K562 (cell line): Measurements from ENCODE around the gene BGLAP. TPM values are rescaled to one million over a fixed set of nuclear protein-coding genes. Genes with fewer than 3 reads are reported as not detected.

Experiments
- ATAC-seq: fragments of 200-7000 bp; cut with Tn5 transposase; 3 replicates; pipeline ENCODE4 v1.9.1; 2020; ENCODE audit warnings: moderate library complexity
- BruUV-seq: library from RNA; stranded (reverse); fragments of 400-500 nt; replicated peaks from 2 replicates; lab custom pipeline; 2021; lab: Mats Ljungman, UMichigan
- CTCF ChIA-PET: fragments of 300-600 bp; formaldehyde crosslinking; extraction: SDS; loops from one replicate; lab custom pipeline; 2021; ENCODE audit warnings: low intra/inter-chr PET ratio; lab: Yijun Ruan, JAX
- POLR2A ChIA-PET: fragments of 300-600, 350-650 bp; sonication (Branson Sonifier 250); formaldehyde crosslinking; extraction: SDS; loops from one replicate; lab custom pipeline; 2021; ENCODE audit warnings: antibody characterized with exemption, inconsistent platforms; lab: Yijun Ruan, JAX
- DNase-seq, 4 experiments: peaks; one replicate each; pipeline versions ENCODE4 v3.0.0 to v3.0.0-alpha.2; 2011 to 2018; ENCODE audit warnings: low spot score in 3 of 4, mixed read lengths in 3 of 4; ENCODE audit errors: extremely low read depth in 1 of 4
- FAIRE-seq: peaks from 2 replicates; lab custom pipeline; 2011; peaks lifted over from hg19 to GRCh38; lab: Jason Lieb, UNC
- H2AFZ ChIP-seq: 2 replicates; pipeline ENCODE4 v1.6.0; 2011; ENCODE audit warnings: low read depth, low read length, control low read depth, inconsistent platforms
- H3K27ac ChIP-seq: fragments of 200-600 bp; 3 replicates; pipeline ENCODE4 v1.8.0; 2011; ENCODE audit warnings: low read depth, mild to moderate bottlenecking, control low read depth, inconsistent platforms, low read length, moderate library complexity, mixed read lengths; ENCODE audit errors: extremely low read depth
- H3K27me3 ChIP-seq, 2 experiments: fragments of 300-600 bp in 1 of 2; 2 replicates in 1 of 2; 3 replicates in 1 of 2; pipeline versions ENCODE4 v1.6.0 to v1.8.0; 2011; ENCODE audit warnings: inconsistent platforms in 2 of 2, low read length in 2 of 2, mild to moderate bottlenecking in 1 of 2, mixed read lengths in 1 of 2, moderate library complexity in 1 of 2; ENCODE audit not compliant: control insufficient read depth in 2 of 2, insufficient read depth in 2 of 2
- H3K36me3 ChIP-seq: fragments of 300-600 bp; 3 replicates; pipeline ENCODE4 v1.8.0; 2011; ENCODE audit warnings: mild to moderate bottlenecking, low read length, inconsistent platforms; ENCODE audit not compliant: control insufficient read depth, insufficient read depth
- H3K4me1 ChIP-seq, 2 experiments: fragments of 200-600 bp in 1 of 2; replicated peaks in 1 of 2; 2 replicates in 1 of 2; 3 replicates in 1 of 2; pipeline versions ENCODE4 v1.5.1 to v1.8.0; 2011; ENCODE audit warnings: inconsistent platforms in 2 of 2, low read length in 2 of 2, mild to moderate bottlenecking in 1 of 2, mixed read lengths in 1 of 2, moderate library complexity in 1 of 2; ENCODE audit not compliant: control insufficient read depth in 2 of 2, insufficient read depth in 2 of 2
- H3K4me2 ChIP-seq: 2 replicates; pipeline ENCODE4 v1.6.1; 2011; ENCODE audit warnings: low read length, control low read depth, inconsistent platforms, mixed read lengths; ENCODE audit not compliant: insufficient read depth
- H3K4me3 ChIP-seq: fragments of 200-600 bp; sonication (generic), shearing (Covaris generic); 2 replicates; pipeline ENCODE4 v1.5.1; 2016; ENCODE audit warnings: control low read depth, inconsistent platforms
- H3K79me2 ChIP-seq: fragments of 200-600 bp; 3 replicates; pipeline ENCODE4 v1.8.0; 2011; ENCODE audit warnings: low read length, inconsistent platforms; ENCODE audit not compliant: control insufficient read depth, insufficient read depth
- H3K9ac ChIP-seq, 2 experiments: 2 replicates each; pipeline versions ENCODE4 v1.6.0 to v1.6.1; 2011; ENCODE audit warnings: low read depth in 2 of 2, low read length in 2 of 2, control low read depth in 1 of 2, inconsistent platforms in 1 of 2, mild to moderate bottlenecking in 1 of 2, mixed read lengths in 1 of 2; ENCODE audit not compliant: insufficient read depth in 1 of 2
- H3K9me1 ChIP-seq: one replicate; pipeline ENCODE4 v1.6.0; 2011; ENCODE audit warnings: inconsistent platforms, mild to moderate bottlenecking, low read length, moderate library complexity; ENCODE audit not compliant: control insufficient read depth, insufficient read depth
- H3K9me3 ChIP-seq: replicated peaks from 2 replicates; pipeline ENCODE4 v1.5.1; 2011; ENCODE audit warnings: low read depth, low read length, inconsistent platforms; ENCODE audit not compliant: control insufficient read depth, insufficient read depth
- H4K20me1 ChIP-seq: replicated peaks from 2 replicates; pipeline ENCODE4 v1.6.1; 2011; ENCODE audit warnings: low read length, inconsistent platforms, mixed read lengths; ENCODE audit not compliant: control insufficient read depth, insufficient read depth
- CREB1 ChIP-seq, 2 experiments: sonication (generic) in 1 of 2; formaldehyde crosslinking in 1 of 2; IDR thresholded peaks; 2 replicates each; pipeline versions ENCODE4 v1.6.1 to v1.8.0; 2012 to 2022; ENCODE audit warnings: inconsistent platforms in 1 of 2, mild to moderate bottlenecking in 1 of 2, missing genetic modification reagents in 1 of 2, moderate library complexity in 1 of 2
- CREBBP ChIP-seq: IDR thresholded peaks from one replicate; pipeline ENCODE4 v1.6.1; 2012; ENCODE audit warnings: low read depth, mild to moderate bottlenecking, control low read depth, inconsistent platforms, low read length
- CUX1 ChIP-seq: fragments of 200-800 bp; sonication (Bioruptor generic); IDR thresholded peaks from 2 replicates; pipeline ENCODE4 v1.6.1; 2016; ENCODE audit warnings: missing genetic modification characterization, missing compliant biosample characterization
- CXXC5 ChIP-seq: fragments of 250-450 bp; sonication (Bioruptor Pico); IDR thresholded peaks from 2 replicates; pipeline ENCODE4 v1.8.0; 2022; ENCODE audit warnings: inconsistent platforms, mild to moderate bottlenecking, moderate library complexity
- LEF1 ChIP-seq: fragments of 450-650 bp; IDR thresholded peaks from 2 replicates; pipeline ENCODE4 v1.6.1; 2016; ENCODE audit warnings: mild to moderate bottlenecking
- NFE2L1 ChIP-seq: fragments of 450-650 bp; IDR thresholded peaks from 2 replicates; pipeline ENCODE4 v1.6.1; 2016; ENCODE audit warnings: missing genetic modification characterization, low read depth, mild to moderate bottlenecking, missing compliant biosample characterization, moderate library complexity, borderline replicate concordance
- TBP ChIP-seq: optimal IDR thresholded peaks from 2 replicates; pipeline ENCODE3; 2011; ENCODE audit warnings: low read depth, low read length, improper control_type of control experiment
- TCFL5 ChIP-seq: fragments of 250-450 bp; sonication (Bioruptor Pico); conservative IDR thresholded peaks from 2 replicates; pipeline ENCODE4 v1.6.1; 2021; ENCODE audit warnings: mild to moderate bottlenecking, moderate library complexity, matching md5 sums
- USF1 ChIP-seq: sonication (generic); formaldehyde crosslinking; IDR thresholded peaks from 2 replicates; pipeline ENCODE4 v1.9.0; 2022; ENCODE audit warnings: mild to moderate bottlenecking, missing genetic modification reagents
- WGBS: fragments of 100-300 bp; shearing (Covaris generic); methylation state at CpG from one replicate; pipeline ENCODE4 v1.1.6; 2016; ENCODE audit warnings: low coverage, mixed read lengths; ENCODE audit not compliant: insufficient coverage; ENCODE audit errors: missing lambda C conversion rate; 5-methylcytosine and 5-hydroxymethylcytosine counted together
- in situ Hi-C: fragments of 300-500 bp; cut with MboI; formaldehyde crosslinking; loops from 4 replicates; pipeline ENCODE4 v1.15.0; 2018; ENCODE audit warnings: inconsistent platforms, mixed read lengths
- intact Hi-C: fragments of 100-400 bp; cut with micrococcal nuclease; formaldehyde crosslinking; loops from 2 replicates; pipeline ENCODE4 v1.14.2; 2022
- polyA plus RNA-seq, 8 experiments: library from polyadenylated mRNA; depleted of rRNA in 4 of 8; stranded (reverse) in 5 of 8; unstranded in 3 of 8; fragments of >200 nt; fragmentation: Nextera tagmentation in 2 of 8; fragmentation: Illumina TruSeq in 1 of 8; extraction: Ambion mirVana in 2 of 8; extraction: Trizol in 1 of 8; gene quantifications; 2 replicates each; pipeline versions ENCODE4 v1.2.1 to v1.2.3, GENCODE V29; 2011 to 2014; ENCODE audit warnings: inconsistent platforms in 1 of 8, missing spikeins in 1 of 8
- total RNA-seq, 7 experiments: library from RNA; depleted of rRNA in 6 of 7; stranded (reverse); fragments of >200 nt in 6 of 7; fragmentation: Illumina TruSeq in 2 of 7; extraction: Trizol in 2 of 7; gene quantifications; 2 replicates each; pipeline versions ENCODE4 v1.2.1 to v1.2.3, GENCODE V29; 2011 to 2021; ENCODE audit warnings: low replicate concordance in 1 of 7
- TF ChIP-seq, protein P1 (sequence below): sonication (generic); formaldehyde crosslinking; IDR thresholded peaks from 2 replicates; pipeline ENCODE4 v1.8.1; 2023; ENCODE audit warnings: mild to moderate bottlenecking, missing genetic modification reagents
- TF ChIP-seq, protein P2 (sequence below), 2 experiments: fragments of 200-800 bp in 1 of 2; sonication (Bioruptor generic) in 1 of 2; sonication (generic) in 1 of 2; formaldehyde crosslinking in 1 of 2; IDR thresholded peaks in 1 of 2; conservative IDR thresholded peaks in 1 of 2; 2 replicates each; pipeline versions ENCODE4 v1.5.0 to v1.6.1; 2016 to 2020; ENCODE audit warnings: missing compliant biosample characterization in 1 of 2, missing genetic modification characterization in 1 of 2, missing genetic modification reagents in 1 of 2

BGLAP gene
- total and polyA plus RNA-seq, 9 of the 15 experiments (the other 6 are each of a cell fraction or from before 2014, with no cell fraction given), result 0.15 to 1.4 (median 0.28) TPM; not detected in 3

DNA sequence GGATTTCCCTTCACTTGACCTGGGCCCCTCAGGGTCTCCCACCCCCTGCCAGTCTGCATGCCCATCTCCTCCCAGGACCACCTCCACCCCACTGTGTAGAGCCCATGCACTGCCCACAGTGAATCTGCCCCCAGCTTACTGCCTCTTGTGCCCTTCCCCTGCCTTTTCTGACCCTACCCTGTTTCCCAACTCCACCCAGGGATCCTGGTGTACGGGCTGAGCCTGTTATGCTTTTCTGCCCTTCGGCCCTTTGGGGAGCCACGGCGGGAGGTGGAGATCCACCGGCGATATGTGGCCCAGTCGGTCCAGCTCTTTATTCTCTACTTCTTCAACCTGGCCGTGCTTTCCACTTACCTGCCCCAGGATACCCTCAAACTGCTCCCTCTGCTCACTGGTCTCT, 44.1 kb downstream of the BGLAP start:
- no TSS peak for BruUV-seq
- Histone ChIP-seq H3K27ac (no peak overlapping the region), H3K9me3 (no peaks in the 10 kb centered on the region), H3K36me3 (peaks cover 24% of the 10 kb centered on the region; the same call in 2 of the 3 replicates), H3K27me3 (no peaks in the 10 kb centered on the region), H3K79me2 (peaks cover 25% of the 10 kb centered on the region), H2AFZ (no peak overlapping the region), H3K9me1 (no peaks in the 10 kb centered on the region), H3K9ac (peak overlapping the region in 1 of 2 experiments; percentile 71; a peak in 2 of 4 replicates), H3K4me1 (peaks cover 2 to 10% of the 10 kb centered on the region in 2 experiments; a peak in 4 of 5 replicates), H3K4me3 (no peak overlapping the region), H3K4me2 (no peak overlapping the region), H4K20me1 (no peaks in the 10 kb centered on the region)
- 98% methylated on average over 8 of the region's 8 CpGs for WGBS
- intact Hi-C loops, result no loop called here
- in situ Hi-C loops, result no loop called here
- POLR2A ChIA-PET, result interaction anchor here (1.0 to 6.3 kb wide), 2 partner anchors 10 to 16 kb away, joined by 4 to 63 read pairs; partner anchors contain the start of gene GLMP
- CTCF ChIA-PET, result no interaction called here
- no peak for FAIRE-seq
- no peak for ATAC-seq
- DNase-seq, result no peak
- TF ChIP-seq LEF1 (no peak), CREBBP (no peak), TBP (no peak), CUX1 (CRISPR knock-in tag) (no peak), CXXC5 (CRISPR knock-in tag) (no peak), USF1 (no peak), CREB1 (IDR thresholded peaks at IDR 0.05) (no peak), CREB1 (CRISPR knock-in tag; IDR thresholded peaks at IDR 0.05) (no peak), TCFL5 (no peak), NFE2L1 (tag) (no peak)
- TF ChIP-seq, protein P1, sequence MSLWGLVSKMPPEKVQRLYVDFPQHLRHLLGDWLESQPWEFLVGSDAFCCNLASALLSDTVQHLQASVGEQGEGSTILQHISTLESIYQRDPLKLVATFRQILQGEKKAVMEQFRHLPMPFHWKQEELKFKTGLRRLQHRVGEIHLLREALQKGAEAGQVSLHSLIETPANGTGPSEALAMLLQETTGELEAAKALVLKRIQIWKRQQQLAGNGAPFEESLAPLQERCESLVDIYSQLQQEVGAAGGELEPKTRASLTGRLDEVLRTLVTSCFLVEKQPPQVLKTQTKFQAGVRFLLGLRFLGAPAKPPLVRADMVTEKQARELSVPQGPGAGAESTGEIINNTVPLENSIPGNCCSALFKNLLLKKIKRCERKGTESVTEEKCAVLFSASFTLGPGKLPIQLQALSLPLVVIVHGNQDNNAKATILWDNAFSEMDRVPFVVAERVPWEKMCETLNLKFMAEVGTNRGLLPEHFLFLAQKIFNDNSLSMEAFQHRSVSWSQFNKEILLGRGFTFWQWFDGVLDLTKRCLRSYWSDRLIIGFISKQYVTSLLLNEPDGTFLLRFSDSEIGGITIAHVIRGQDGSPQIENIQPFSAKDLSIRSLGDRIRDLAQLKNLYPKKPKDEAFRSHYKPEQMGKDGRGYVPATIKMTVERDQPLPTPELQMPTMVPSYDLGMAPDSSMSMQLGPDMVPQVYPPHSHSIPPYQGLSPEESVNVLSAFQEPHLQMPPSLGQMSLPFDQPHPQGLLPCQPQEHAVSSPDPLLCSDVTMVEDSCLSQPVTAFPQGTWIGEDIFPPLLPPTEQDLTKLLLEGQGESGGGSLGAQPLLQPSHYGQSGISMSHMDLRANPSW (CRISPR knock-in tag), result no peak
- TF ChIP-seq, protein P2, sequence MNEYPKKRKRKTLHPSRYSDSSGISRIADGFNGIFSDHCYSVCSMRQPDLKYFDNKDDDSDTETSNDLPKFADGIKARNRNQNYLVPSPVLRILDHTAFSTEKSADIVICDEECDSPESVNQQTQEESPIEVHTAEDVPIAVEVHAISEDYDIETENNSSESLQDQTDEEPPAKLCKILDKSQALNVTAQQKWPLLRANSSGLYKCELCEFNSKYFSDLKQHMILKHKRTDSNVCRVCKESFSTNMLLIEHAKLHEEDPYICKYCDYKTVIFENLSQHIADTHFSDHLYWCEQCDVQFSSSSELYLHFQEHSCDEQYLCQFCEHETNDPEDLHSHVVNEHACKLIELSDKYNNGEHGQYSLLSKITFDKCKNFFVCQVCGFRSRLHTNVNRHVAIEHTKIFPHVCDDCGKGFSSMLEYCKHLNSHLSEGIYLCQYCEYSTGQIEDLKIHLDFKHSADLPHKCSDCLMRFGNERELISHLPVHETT (CRISPR knock-in tag; conservative IDR thresholded peaks at IDR 0.05 in 1 of 2, IDR thresholded peaks at IDR 0.05 in 1 of 2), result no peak
